Neural crest cell (in vitro differentiated cells): ENCODE measurements around the gene IDI1. TPM values are rescaled to one million over a fixed set of nuclear protein-coding genes. Genes with fewer than 3 reads are reported as not detected.
A peak's percentile ranks its signal among the peaks of the same experiment; 100 is the strongest.

Experiments used
- DNase-seq: peaks from one replicate; pipeline ENCODE4 v3.0.0; 2021; ENCODE audit warnings: low read depth, mixed read lengths, low spot score
- H3K27ac Mint-ChIP-seq: one replicate; pipeline ENCODE4 v1.8.0; 2021; ENCODE audit warnings: mild to moderate bottlenecking, mixed read lengths; ENCODE audit not compliant: unreplicated experiment
- H3K27me3 Mint-ChIP-seq: 2 replicates; pipeline ENCODE4 v1.8.0; 2021; ENCODE audit warnings: low read depth, mild to moderate bottlenecking, mixed read lengths
- H3K36me3 Mint-ChIP-seq: 2 replicates; pipeline ENCODE4 v1.8.0; 2021; ENCODE audit warnings: low read depth, mild to moderate bottlenecking, mixed read lengths
- H3K4me1 Mint-ChIP-seq: 2 replicates; pipeline ENCODE4 v1.8.0; 2021; ENCODE audit warnings: mixed read lengths
- H3K4me3 Mint-ChIP-seq: one replicate; pipeline ENCODE4 v1.8.0; 2021; ENCODE audit warnings: mild to moderate bottlenecking, mixed read lengths
- H3K9me3 Mint-ChIP-seq: 2 replicates; pipeline ENCODE4 v1.8.0; 2021; ENCODE audit warnings: mixed read lengths
- CTCF ChIP-seq: fragments of 200-600 bp; sonication (generic); conservative IDR thresholded peaks from 2 replicates; pipeline ENCODE4 v1.5.0; 2021; ENCODE audit warnings: antibody characterized with exemption, mild to moderate bottlenecking
- total RNA-seq: library from RNA; stranded (reverse); gene quantifications from 2 replicates; pipeline ENCODE4 v1.2.1, GENCODE V29; 2021

The IDI1 gene
- total RNA-seq, 1 donor from 2014 or later = 110 TPM

GRCh38 chr10:1061930-1062774, 13.2 kb upstream of the IDI1 start:
- no peaks in the 10 kb centered on the region for H3K9me3 Mint-ChIP-seq
- no peak overlapping the region for H3K4me3 Mint-ChIP-seq
- no peaks in the 10 kb centered on the region for H3K27me3 Mint-ChIP-seq
- H3K27ac Mint-ChIP-seq = peak overlapping the region; percentile 58
- no peaks in the 10 kb centered on the region for H3K36me3 Mint-ChIP-seq
- H3K4me1 Mint-ChIP-seq = peaks cover 19% of the 10 kb centered on the region
- no peak for TF ChIP-seq CTCF
- DNase-seq = no peak

GRCh38 chr10:1059902-1060301, 11.0 kb upstream of the IDI1 start:
- no peak for DNase-seq
- Mint-ChIP-seq H3K27me3 (no peaks in the 10 kb centered on the region), H3K4me1 (peaks cover 32% of the 10 kb centered on the region), H3K36me3 (no peaks in the 10 kb centered on the region), H3K27ac (no peak overlapping the region), H3K4me3 (no peak overlapping the region), H3K9me3 (no peaks in the 10 kb centered on the region)
- no peak for TF ChIP-seq CTCF

GRCh38 chr10:1058017-1058416, 9.1 kb upstream of the IDI1 start:
- no peak for DNase-seq
- no peaks in the 10 kb centered on the region for H3K27me3 Mint-ChIP-seq
- H3K4me3 Mint-ChIP-seq = peak overlapping the region; percentile 92
- H3K9me3 Mint-ChIP-seq = no peaks in the 10 kb centered on the region
- TF ChIP-seq CTCF = no peak
- H3K4me1 Mint-ChIP-seq = peaks cover 42% of the 10 kb centered on the region
- H3K27ac Mint-ChIP-seq = peak overlapping the region; percentile 2
- H3K36me3 Mint-ChIP-seq = no peaks in the 10 kb centered on the region

GRCh38 chr10:1057106-1057657, 8.3 kb upstream of the IDI1 start:
- peaks cover 3% of the 10 kb centered on the region for H3K36me3 Mint-ChIP-seq
- no peak for TF ChIP-seq CTCF
- H3K4me3 Mint-ChIP-seq = peak overlapping the region; percentile 92
- H3K4me1 Mint-ChIP-seq = peaks cover 46% of the 10 kb centered on the region
- no peak for DNase-seq
- no peaks in the 10 kb centered on the region for H3K27me3 Mint-ChIP-seq
- H3K27ac Mint-ChIP-seq = peak overlapping the region; percentile 57
- no peaks in the 10 kb centered on the region for H3K9me3 Mint-ChIP-seq

GRCh38 chr10:1056326-1057105, 7.6 kb upstream of the IDI1 start, which contains the start of gene WDR37:
TSS of gene WDR37 (plus strand) at chr10:1056385. CDS start at chr10:1072156, 15,771 bp downstream.
- H3K36me3 Mint-ChIP-seq = peaks cover 6% of the 10 kb centered on the region
- H3K27ac Mint-ChIP-seq = peak within 1 kb of the TSS; percentile 96

More at GRCh38 chr10:1056326-1057105, 7.6 kb upstream of the IDI1 start, which contains the start of gene WDR37:
- TF ChIP-seq CTCF = no peak
- peaks cover 51% of the 10 kb centered on the region for H3K4me1 Mint-ChIP-seq
- no peaks in the 10 kb centered on the region for H3K9me3 Mint-ChIP-seq
- peak; percentile 84 for DNase-seq
- H3K4me3 Mint-ChIP-seq = peak within 1 kb of the TSS; percentile 96
- no peaks in the 10 kb centered on the region for H3K27me3 Mint-ChIP-seq
